Measurements from ENCODE around the gene NT5M. TPM values are rescaled to one million over a fixed set of nuclear protein-coding genes. Genes with fewer than 3 reads are reported as not detected.
A peak's percentile ranks its signal among the peaks of the same experiment; 100 is the strongest.
"Not testable (repeated sequence)": the region's sequence is repeated elsewhere in the genome, so short reads cannot be mapped to it uniquely, and the experiment has no call there.

The NT5M gene
- polyA plus RNA-seq, 4 donors: 5.0 to 7.4 (median 6.2) TPM

GRCh38 chr17:17300624-17301568 is 2.3 kb upstream of the NT5M start:
- DNase-seq (ENCODE audit: low read depth in 4 of 4, low spot score in 3 of 4): peak in 1 of 4 donors; percentile 23

DNA sequence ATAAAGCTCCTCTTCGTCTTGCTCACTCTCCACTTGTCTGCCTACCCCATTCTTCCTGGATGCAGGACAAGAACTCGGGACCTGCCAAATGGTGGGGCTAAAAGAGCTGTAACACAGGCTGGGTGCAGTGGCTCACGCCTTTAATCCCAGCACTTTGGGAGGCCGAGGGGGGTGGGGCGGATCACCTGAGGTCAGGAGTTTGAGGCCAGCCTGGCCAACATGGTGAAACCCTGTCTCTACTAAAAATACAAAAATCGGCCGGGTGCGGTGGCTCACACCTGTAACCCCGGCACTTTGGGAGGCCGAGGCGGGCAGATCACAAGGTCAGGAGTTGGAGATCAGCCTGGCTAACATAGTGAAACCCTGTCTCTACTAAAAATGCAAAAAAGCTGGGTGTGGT is 1.5 kb upstream of the NT5M start:
- DNase-seq (ENCODE audit: low read depth in 4 of 4, low spot score in 3 of 4): not testable (repeated sequence)

DNA sequence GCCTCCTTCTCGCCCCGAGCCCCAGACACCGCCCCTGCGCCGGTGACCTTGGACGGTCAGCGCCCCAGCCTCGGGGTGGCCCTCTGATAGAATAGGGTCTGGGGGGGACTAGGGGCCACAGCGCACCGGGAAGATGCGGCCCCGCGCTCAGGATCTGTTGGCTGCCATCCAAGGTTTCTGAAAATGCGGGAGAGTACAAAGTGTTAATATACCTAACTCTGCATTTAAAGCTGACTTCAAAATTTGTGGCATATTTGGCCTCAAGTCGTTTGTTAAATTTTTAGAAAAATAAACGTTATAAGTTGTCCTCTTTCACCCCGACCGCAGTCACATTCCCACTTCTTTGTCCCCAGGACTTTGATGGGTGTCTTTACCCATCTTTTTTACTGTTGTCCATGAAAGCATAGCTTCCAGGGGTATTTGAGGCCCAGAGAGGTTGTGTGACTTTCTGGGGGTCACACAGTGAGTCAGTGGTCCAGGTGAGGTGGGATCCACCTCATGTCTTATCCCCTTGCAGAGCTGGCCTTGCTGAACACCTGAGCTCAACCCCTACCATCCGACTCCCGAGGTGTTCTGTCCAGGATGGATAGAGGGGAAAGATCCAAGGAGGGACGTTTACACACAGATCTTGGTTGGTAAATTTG is 796 bp downstream of the NT5M start:
- no peak for DNase-seq (ENCODE audit: low read depth in 4 of 4, low spot score in 3 of 4)

DNA sequence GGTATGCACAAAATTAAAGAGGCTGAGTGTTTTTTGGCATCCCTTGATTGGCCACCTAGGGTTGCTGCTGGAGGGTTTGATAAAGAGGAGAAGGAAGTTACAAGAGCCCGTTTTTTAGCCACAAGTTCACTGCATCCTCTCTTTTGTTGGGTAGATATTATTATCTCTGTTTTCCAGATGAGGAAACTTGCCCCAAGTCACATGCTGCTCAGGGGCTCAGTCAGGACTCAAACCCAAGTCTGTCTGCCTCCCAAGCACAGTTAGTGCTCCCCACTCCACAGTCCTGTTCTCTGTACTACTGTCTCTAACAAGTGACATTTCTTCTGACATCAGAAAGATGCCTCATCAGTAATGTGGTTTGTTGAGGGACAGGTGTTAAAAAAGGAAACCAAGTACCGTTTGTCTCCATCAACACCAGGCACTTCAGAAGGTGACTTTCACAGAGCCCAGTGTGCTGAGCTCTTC is 1.4 kb downstream of the NT5M start:
- no peak for DNase-seq (ENCODE audit: low read depth in 4 of 4, low spot score in 3 of 4)

GRCh38 chr17:17305281-17305801 is 2.2 kb downstream of the NT5M start:
- DNase-seq (ENCODE audit: low read depth in 4 of 4, low spot score in 3 of 4): no peak

DNA sequence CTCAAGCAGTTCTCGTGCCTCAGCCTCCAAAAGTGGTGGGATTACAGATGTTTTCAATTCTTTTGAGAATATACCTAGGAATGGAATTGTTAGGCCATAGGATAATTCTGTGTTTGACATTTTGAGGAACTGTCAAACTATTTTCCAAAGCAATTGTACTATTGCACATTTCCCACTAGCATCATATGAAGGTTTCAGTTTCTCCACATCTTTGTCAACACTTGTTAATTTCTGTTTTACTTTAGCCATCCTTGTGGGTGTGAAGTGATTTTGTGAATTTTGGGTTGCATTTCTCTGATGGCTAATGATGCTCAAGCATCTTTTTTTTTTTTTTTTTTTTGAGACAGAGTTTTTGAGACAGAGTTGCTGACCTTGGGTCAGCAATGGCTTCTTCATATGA is 6.2 kb downstream of the NT5M start:
- DNase-seq (ENCODE audit: low read depth in 4 of 4, low spot score in 3 of 4): no peak

DNA sequence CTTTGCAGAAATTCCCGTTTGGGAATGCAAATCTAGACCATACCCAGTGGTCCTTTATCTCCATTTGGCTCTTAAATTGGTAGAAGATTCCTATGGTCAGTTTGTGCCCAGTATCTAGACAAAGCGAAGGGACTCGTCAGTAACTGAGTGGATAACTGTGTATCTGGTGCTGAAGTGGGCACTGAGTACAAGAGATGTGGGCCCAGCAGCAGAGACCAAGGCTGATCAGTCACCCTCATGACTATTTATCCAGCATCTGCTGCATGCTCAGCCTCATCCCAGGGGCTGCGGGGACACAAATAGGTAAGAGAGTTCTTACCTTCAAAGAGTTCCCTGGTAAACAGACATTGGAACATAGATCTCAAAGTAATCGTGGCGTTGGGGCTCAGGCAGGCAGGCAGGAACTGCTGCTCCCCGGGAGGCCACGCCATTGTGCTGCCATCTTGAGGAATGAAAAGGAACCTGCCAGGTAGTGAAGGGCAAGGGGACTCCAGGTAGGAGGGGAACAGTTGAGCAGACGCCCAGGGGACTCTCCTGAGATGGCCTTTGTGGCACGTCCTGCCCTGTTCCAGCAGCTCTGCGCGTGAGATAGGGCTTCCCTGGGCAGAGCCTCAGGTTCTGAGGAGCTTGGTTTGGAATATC is 10.3 kb downstream of the NT5M start:
- DNase-seq (ENCODE audit: low read depth in 4 of 4, low spot score in 3 of 4): peak in 2 of 4 donors; percentile 13 to 26

DNA sequence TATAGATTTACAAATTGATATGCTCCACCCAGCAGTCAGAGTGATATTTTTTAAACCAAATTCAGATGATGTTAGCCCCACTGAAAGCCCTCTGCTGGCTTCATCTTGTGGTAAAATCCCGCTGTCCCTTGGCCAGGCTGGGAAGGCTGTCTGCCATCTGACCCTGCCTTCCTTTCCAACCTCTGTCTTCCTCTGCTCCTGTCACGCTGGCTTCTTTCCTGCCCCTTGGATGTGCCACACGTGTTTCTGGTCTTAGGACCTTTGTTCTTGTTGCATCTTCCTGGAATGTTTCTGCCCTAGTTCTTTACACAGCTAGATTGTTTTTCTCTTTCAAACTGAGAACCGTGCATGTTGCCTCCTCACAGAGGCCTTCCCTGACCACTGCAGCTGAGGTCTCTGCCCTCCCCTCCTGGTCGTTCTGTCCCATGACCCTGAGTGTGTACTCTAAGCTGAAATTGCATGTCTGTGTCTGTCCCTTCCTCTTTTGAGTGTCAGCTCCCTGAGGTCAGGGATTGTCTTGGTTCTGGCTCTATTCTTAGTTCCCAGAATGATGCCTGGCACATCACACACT is 11.4 kb downstream of the NT5M start:
- DNase-seq (ENCODE audit: low read depth in 4 of 4, low spot score in 3 of 4): no peak

- no peak for DNase-seq (ENCODE audit: low read depth in 4 of 4, low spot score in 3 of 4)
Observed at GRCh38 chr17:17315142-17315821, 12.1 kb downstream of the NT5M start.

DNA sequence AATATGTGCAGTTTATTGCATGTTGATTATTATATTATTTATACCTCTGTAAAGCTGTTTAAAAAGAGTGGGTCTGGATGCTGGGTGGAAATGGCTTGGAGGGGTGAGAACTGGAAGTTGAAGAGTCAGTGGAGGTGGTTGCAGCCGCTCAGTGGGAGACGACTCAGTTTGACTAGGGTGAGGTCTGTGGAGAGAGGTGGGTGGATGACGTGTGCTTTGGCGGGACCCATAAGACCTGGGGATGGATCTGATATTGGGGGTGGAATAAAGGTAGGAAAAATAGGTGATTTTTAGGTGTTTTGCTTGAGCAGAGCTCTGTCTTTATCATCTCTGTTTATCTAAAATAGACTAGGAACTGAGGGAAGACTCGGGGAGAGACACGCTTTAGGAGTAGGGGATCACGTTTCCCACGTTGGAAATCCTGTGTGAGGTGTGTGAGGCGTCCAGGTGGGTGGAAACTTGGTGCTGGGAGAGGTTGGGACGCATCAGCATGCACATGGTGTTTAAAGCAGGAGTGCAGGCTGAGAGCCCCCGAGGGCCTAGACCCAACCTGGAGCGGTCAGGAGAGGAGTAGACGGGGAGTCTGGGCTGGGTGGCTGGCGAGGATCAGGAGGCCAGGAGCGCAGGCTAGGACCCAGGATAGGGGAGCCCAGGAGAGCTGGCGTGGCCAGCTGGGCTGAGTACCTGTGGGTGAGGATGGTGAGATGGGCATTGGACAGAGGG is 17.2 kb downstream of the NT5M start:
- no peak for DNase-seq (ENCODE audit: low read depth in 4 of 4, low spot score in 3 of 4)

GRCh38 chr17:17320911-17321220 is 17.7 kb downstream of the NT5M start:
- no peak for DNase-seq (ENCODE audit: low read depth in 4 of 4, low spot score in 3 of 4)

DNA sequence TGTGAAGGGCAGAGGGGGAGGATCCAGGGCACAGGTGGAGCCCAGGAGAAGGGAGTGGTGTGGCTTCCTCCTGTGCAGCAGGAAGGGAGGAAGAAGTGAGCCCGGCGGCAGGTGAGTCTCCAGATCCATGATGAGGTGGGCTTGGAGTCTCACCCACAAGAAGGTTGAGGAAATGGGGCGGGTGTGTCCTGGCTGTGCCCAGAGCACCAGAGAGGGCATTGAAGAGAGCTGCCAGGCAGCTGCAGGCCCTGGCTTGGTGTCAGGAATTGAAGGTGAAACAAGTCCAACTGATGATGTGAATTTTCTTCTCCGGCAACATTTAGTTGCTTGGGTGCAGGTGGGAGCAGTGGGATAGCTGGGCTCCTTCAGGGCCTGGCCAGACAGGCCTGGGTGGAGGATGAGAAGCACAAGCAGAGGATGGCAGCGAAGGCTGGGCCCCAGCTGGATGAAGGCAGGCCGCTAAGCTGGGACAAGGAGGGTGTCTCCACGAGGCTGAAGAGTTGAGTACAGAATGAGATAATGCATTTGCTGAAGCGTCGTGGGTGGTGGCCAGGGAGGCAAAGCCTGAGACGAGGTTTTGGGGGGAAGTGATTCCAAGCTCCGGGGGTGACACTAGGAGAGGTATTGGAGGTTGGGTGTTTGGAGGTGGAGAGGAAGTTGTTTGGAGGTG is 18.3 kb downstream of the NT5M start:
- DNase-seq (ENCODE audit: low read depth in 4 of 4, low spot score in 3 of 4): no peak

- no peak for DNase-seq (ENCODE audit: low read depth in 4 of 4, low spot score in 3 of 4)
Observed at GRCh38 chr17:17322516-17323510, 19.6 kb downstream of the NT5M start.

DNA sequence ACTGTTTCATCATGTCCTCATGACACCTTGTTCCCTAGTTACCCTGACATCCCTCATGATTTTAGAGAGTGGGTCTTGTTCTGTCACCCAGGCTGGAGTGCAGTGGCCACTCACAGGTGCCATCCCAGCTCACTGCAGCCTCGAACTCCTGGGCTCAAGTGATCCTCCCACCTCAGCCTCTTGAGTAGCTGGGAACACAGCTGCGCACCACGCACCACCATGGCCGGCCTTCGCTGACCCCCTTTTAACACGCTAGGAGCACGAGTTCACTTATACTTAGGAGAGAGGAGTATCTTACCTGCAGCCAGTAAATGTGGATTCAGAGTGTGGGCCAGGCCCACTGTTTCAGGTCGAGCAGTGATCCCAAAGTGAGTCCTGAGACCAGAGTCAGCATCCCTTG is 21.4 kb downstream of the NT5M start:
- no peak for DNase-seq (ENCODE audit: low read depth in 4 of 4, low spot score in 3 of 4)

DNA sequence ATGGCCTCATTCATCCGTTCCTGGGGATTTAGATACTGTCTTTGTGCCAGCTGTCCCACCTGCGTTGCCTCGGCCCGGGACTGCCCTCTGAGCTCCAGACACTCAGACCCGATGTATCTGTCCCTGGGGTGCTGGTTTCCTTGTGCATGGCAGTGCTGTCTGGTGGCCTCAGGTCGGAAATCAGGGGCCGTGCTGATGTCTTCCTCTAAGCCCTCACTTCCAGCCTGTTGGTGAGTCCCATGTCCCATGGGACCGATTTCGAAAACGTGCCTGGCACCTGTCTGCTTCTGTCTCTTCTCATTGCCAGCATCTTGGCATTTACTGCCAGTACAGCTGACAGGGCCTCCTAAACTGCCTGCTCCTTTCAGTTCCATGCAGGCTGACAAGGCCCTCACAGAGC is 22.1 kb downstream of the NT5M start:
- DNase-seq (ENCODE audit: low read depth in 4 of 4, low spot score in 3 of 4): no peak

DNA sequence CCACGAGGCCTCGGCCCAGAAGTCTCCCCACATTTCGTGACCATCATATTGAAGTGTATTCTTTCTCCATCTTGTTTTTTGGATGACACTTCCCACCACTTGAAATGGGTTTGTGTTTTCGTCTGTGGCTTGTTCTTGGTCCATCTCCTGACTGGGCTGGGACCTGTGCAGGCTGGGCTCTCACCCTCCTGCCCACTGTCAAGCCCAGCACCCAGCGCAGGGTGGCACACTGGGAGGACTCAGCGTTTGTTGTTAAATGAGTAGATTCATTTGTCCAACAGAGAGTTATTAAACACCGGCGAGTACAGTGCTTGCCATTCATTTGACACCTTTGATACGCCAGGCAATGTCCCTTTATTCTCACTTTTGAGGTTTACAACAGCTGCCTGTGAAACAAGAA is 22.6 kb downstream of the NT5M start:
- DNase-seq (ENCODE audit: low read depth in 4 of 4, low spot score in 3 of 4): no peak

DNA sequence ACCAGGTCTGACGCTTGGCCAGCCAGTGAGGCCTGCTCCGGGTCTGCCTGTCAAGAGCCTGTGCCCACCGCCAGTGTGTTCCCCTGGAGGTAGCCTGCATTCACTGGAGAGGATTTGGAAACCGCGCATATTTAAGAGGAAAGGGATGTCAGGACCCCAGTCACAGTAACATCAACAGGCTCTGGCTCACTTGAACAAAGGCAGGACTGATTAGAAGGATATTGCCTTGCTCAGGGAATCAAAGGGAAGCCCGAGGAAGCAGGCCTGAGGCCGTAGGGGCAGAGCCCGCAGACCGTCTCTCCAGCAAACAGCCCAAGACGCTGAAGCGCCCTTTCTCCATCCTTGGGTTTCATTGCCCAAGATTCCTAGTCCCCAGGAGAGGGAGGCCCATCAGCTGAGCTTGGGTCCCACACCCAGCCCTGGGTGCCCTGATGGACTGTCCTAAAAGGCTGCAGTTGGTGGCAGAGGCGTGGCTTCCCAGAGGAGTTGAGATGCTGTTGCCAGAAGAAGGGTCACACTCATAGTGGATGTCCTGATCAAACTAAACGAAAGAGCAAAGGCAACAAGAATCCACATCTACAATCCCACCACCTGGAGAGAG is 23.2 kb downstream of the NT5M start:
- no peak for DNase-seq (ENCODE audit: low read depth in 4 of 4, low spot score in 3 of 4)

DNA sequence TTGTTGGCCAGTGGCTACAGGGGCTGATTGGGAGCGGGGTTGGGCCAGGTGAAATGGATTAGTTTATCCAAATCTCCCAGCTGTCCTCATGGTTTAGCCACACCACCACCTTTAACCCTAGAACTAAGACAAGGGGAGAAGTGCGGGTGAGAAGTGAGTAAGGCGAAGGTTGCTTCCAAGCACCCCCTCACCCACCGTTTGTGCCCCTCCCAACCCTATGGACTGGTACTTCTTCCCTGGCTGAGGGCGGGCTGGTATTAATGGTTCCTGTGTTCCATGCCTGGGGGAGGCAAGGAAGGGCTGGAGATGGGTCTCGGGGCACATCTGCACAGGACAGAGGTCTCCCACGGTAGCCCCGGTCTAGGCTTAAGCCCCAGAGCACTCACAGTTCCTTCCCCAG is 25.1 kb downstream of the NT5M start:
- DNase-seq (ENCODE audit: low read depth in 4 of 4, low spot score in 3 of 4): no peak
